Subcutaneous adipose tissue (tissue), 4 donors: Measurements from ENCODE around the gene GPR35. TPM values are rescaled to one million over a fixed set of nuclear protein-coding genes. Genes with fewer than 3 reads are reported as not detected.

Source experiments
- CTCF ChIP-seq: fragments of 450-650 bp; IDR thresholded peaks from one replicate; pipeline ENCODE4 v1.5.1; 2016; ENCODE audit warnings: low read depth, mild to moderate bottlenecking, control low read depth, antibody characterized with exemption, moderate library complexity
- total RNA-seq, 4 donors: library from RNA; depleted of rRNA; stranded (reverse); fragments of >200 nt; gene quantifications; one replicate each; pipeline ENCODE4 v1.1.0, GENCODE V29; 2016

GPR35 gene
- total RNA-seq, 4 donors from 2014 or later = 0.44 to 3.9 (median 0.94) TPM; not detected in 1

- no peak for TF ChIP-seq CTCF
These were observed 46.1 kb upstream of the GPR35 start for GRCh38 chr2:240579071-240579762.

GRCh38 chr2:240579771-240580614, 45.3 kb upstream of the GPR35 start:
- no peak for TF ChIP-seq CTCF

- TF ChIP-seq CTCF = no peak
These were observed 43.5 kb upstream of the GPR35 start for GRCh38 chr2:240581811-240582210.

GRCh38 chr2:240582781-240583180, 42.5 kb upstream of the GPR35 start:
- no peak for TF ChIP-seq CTCF

GRCh38 chr2:240583774-240584173, 41.5 kb upstream of the GPR35 start:
- no peak for TF ChIP-seq CTCF

GRCh38 chr2:240584486-240585031, 40.7 kb upstream of the GPR35 start:
- TF ChIP-seq CTCF = no peak

GRCh38 chr2:240585101-240585500, 40.2 kb upstream of the GPR35 start:
- TF ChIP-seq CTCF = no peak
